ENCODE data around the gene AOPEP.

The AOPEP gene

GRCh38 chr9:95084254-95084934 lies 357.9 kb downstream of the AOPEP start:
- no peak for DNase-seq (ENCODE audit: low spot score)

GRCh38 chr9:95085036-95085770 lies 358.7 kb downstream of the AOPEP start:
- DNase-seq (ENCODE audit: low spot score), result no peak

- DNase-seq (ENCODE audit: low spot score), result no peak
These were observed 359.5 kb downstream of the AOPEP start for GRCh38 chr9:95085861-95086563.

GRCh38 chr9:95086564-95086955 lies 360.1 kb downstream of the AOPEP start:
- DNase-seq (ENCODE audit: low spot score), result no peak

- DNase-seq (ENCODE audit: low spot score), result no peak
These were observed 361.3 kb downstream of the AOPEP start for GRCh38 chr9:95087659-95088242.

- no peak for DNase-seq (ENCODE audit: low spot score)
These were observed 362.1 kb downstream of the AOPEP start for GRCh38 chr9:95088421-95089161.

GRCh38 chr9:95089257-95090022 lies 362.9 kb downstream of the AOPEP start:
- no peak for DNase-seq (ENCODE audit: low spot score)

- no peak for DNase-seq (ENCODE audit: low spot score)
These were observed 363.7 kb downstream of the AOPEP start for GRCh38 chr9:95090023-95090791.

- DNase-seq (ENCODE audit: low spot score), result no peak
These were observed 364.5 kb downstream of the AOPEP start for GRCh38 chr9:95090871-95091577.

GRCh38 chr9:95091601-95092261 lies 365.2 kb downstream of the AOPEP start:
- no peak for DNase-seq (ENCODE audit: low spot score)

GRCh38 chr9:95092262-95093072 lies 366.0 kb downstream of the AOPEP start:
- DNase-seq (ENCODE audit: low spot score), result no peak

GRCh38 chr9:95093586-95093985 lies 367.1 kb downstream of the AOPEP start:
- no peak for DNase-seq (ENCODE audit: low spot score)

- no peak for DNase-seq (ENCODE audit: low spot score)
These were observed 367.5 kb downstream of the AOPEP start for GRCh38 chr9:95094002-95094401.

- no peak for DNase-seq (ENCODE audit: low spot score)
These were observed 369.3 kb downstream of the AOPEP start for GRCh38 chr9:95095641-95096355.

- no peak for DNase-seq (ENCODE audit: low spot score)
These were observed 369.9 kb downstream of the AOPEP start for GRCh38 chr9:95096381-95096780.

GRCh38 chr9:95096807-95097206 lies 370.3 kb downstream of the AOPEP start:
- no peak for DNase-seq (ENCODE audit: low spot score)

- DNase-seq (ENCODE audit: low spot score), result no peak
These were observed 370.8 kb downstream of the AOPEP start for GRCh38 chr9:95097279-95097678.
